ENCODE results near the gene CLSTN2. TPM values are rescaled to one million over a fixed set of nuclear protein-coding genes. Genes with fewer than 3 reads are reported as not detected.

CLSTN2 gene
- polyA plus RNA-seq, 3 donors: not detected

DNA sequence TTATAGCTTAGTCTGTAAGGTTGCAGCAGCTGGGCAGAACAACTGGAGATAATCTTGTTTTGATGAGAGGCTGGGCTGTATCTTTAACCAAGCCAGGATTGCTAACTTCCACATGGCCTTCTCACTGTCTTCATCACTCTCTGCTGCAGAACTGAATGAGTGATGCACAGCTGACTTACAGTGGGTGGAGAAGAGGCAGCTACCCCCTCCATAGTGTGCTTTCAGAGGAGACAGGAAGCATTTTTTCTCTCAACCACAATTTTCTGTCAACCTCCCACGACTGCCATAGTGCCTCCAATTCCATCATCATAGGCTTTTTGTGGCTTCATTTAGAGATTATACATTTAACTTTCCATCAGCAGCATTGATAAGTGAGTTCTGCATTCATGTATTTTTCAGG lies 168.2 kb downstream of the CLSTN2 start:
- intact Hi-C loops (cut with micrococcal nuclease): no loop called here
- no peaks in the 10 kb centered on the region for H3K36me3 Mint-ChIP-seq
- peaks cover 0 to 2% (median 2%) of the 10 kb centered on the region in 3 donors for H3K27me3 Mint-ChIP-seq (ENCODE audit: low read depth in 3 of 3)
- TF ChIP-seq CTCF (IDR thresholded peaks at IDR 0.05): no peak
- Histone ChIP-seq H3K4me1 (ENCODE audit: control insufficient read depth in 1 of 2, insufficient read depth in 2 of 2, low read length in 2 of 2) (no peaks in the 10 kb centered on the region), H3K9me3 (replicated peaks in 1 of 2; ENCODE audit: control insufficient read depth in 1 of 2, insufficient read depth in 1 of 2, low read length in 2 of 2) (no peaks in the 10 kb centered on the region), H4K20me1 (ENCODE audit: insufficient read depth, low read length) (no peaks in the 10 kb centered on the region), H3K4me3 (replicated peaks in 1 of 3; ENCODE audit: low read depth in 2 of 3, low read length in 3 of 3) (no peak overlapping the region), H3K36me3 (replicated peaks in 1 of 2; ENCODE audit: control insufficient read depth in 1 of 2, insufficient read depth in 2 of 2, low read length in 2 of 2) (no peaks in the 10 kb centered on the region), H3K4me2 (replicated peaks; ENCODE audit: extremely low read depth, low read length, poor library complexity, severe bottlenecking) (no peak overlapping the region), H3K9ac (ENCODE audit: insufficient read depth, low read length, poor library complexity, severe bottlenecking) (no peak overlapping the region), H3K79me2 (ENCODE audit: insufficient read depth, low read length) (no peaks in the 10 kb centered on the region), H3K27ac (ENCODE audit: low read depth in 1 of 2, low read length in 2 of 2) (no peak overlapping the region), H3K27me3 (ENCODE audit: control insufficient read depth in 2 of 2, insufficient read depth in 2 of 2, low read length in 2 of 2) (no peaks in the 10 kb centered on the region), H2AFZ (ENCODE audit: insufficient read depth, low read depth, low read length, poor library complexity, severe bottlenecking) (no peak overlapping the region)
- DNase-seq: no peak
- H3K27ac Mint-ChIP-seq: no peak overlapping the region
- no CpG with 5 or more reads among the region's 1 CpG for WGBS (ENCODE audit: insufficient coverage)
- H3K9me3 Mint-ChIP-seq: peaks cover 0 to 5% (median 1%) of the 10 kb centered on the region in 7 donors
- no peaks in the 10 kb centered on the region for H3K4me1 Mint-ChIP-seq
- no peak overlapping the region for H3K4me3 Mint-ChIP-seq

DNA sequence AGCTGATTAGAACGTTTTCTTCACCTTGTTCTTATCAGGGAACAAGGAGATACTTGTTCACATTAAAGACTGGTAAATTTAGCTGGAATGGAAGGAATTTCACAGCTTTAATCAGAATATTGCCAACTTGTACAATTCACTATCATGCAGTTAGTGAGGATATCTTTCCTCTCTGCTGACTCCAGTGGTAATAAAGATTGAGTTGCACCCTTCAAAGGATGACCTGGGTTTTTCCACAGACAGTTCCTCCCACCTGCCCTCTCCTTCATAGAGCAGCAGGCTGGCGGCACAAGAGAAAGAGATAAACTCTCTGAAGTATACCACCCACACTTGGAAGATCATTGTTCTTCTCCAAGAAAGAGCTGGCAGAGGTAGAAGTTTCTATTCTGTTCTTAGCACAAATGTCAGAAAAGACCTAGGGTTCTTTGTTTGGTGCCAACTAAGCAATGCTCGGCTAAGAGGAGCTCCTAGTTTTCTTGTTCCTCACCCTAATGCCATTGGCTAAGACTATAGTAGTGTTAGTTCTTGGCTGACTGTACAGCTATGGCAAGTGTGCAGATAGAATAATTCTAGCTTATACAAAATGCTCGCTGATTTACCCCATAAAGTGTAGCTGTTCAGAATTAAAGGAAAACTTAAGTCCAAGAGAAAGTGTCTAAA lies 169.1 kb downstream of the CLSTN2 start:
- H3K4me1 Mint-ChIP-seq: no peaks in the 10 kb centered on the region
- no CpG with 5 or more reads among the region's 4 CpGs for WGBS (ENCODE audit: insufficient coverage)
- Histone ChIP-seq H3K4me1 (ENCODE audit: control insufficient read depth in 1 of 2, insufficient read depth in 2 of 2, low read length in 2 of 2) (no peaks in the 10 kb centered on the region), H4K20me1 (ENCODE audit: insufficient read depth, low read length) (no peaks in the 10 kb centered on the region), H3K27me3 (ENCODE audit: control insufficient read depth in 2 of 2, insufficient read depth in 2 of 2, low read length in 2 of 2) (no peaks in the 10 kb centered on the region), H3K9ac (ENCODE audit: insufficient read depth, low read length, poor library complexity, severe bottlenecking) (no peak overlapping the region), H3K79me2 (ENCODE audit: insufficient read depth, low read length) (no peaks in the 10 kb centered on the region), H3K27ac (ENCODE audit: low read depth in 1 of 2, low read length in 2 of 2) (no peak overlapping the region), H3K4me3 (replicated peaks in 1 of 3; ENCODE audit: low read depth in 2 of 3, low read length in 3 of 3) (no peak overlapping the region), H3K4me2 (replicated peaks; ENCODE audit: extremely low read depth, low read length, poor library complexity, severe bottlenecking) (no peak overlapping the region), H2AFZ (ENCODE audit: insufficient read depth, low read depth, low read length, poor library complexity, severe bottlenecking) (no peak overlapping the region), H3K9me3 (replicated peaks in 1 of 2; ENCODE audit: control insufficient read depth in 1 of 2, insufficient read depth in 1 of 2, low read length in 2 of 2) (no peaks in the 10 kb centered on the region), H3K36me3 (replicated peaks in 1 of 2; ENCODE audit: control insufficient read depth in 1 of 2, insufficient read depth in 2 of 2, low read length in 2 of 2) (no peaks in the 10 kb centered on the region)
- H3K27ac Mint-ChIP-seq: no peak overlapping the region
- no peaks in the 10 kb centered on the region for H3K36me3 Mint-ChIP-seq
- intact Hi-C loops (cut with micrococcal nuclease): no loop called here
- no peak overlapping the region for H3K4me3 Mint-ChIP-seq
- TF ChIP-seq CTCF (IDR thresholded peaks at IDR 0.05): no peak
- H3K9me3 Mint-ChIP-seq: peaks cover 0 to 9% (median 1%) of the 10 kb centered on the region in 7 donors
- peaks cover 0 to 6% (median 2%) of the 10 kb centered on the region in 3 donors for H3K27me3 Mint-ChIP-seq (ENCODE audit: low read depth in 3 of 3)
- DNase-seq: no peak
